IMR-90 (cell line): ENCODE data around the gene SUDS3. TPM values are rescaled to one million over a fixed set of nuclear protein-coding genes. Genes with fewer than 3 reads are reported as not detected.

ENCODE experiments used
- ATAC-seq: fragments of 200-7000 bp; cut with Tn5 transposase; 2 replicates; pipeline ENCODE4 v1.9.1; 2020; ENCODE audit warnings: low read depth, mild to moderate bottlenecking, moderate library complexity
- BruUV-seq: library from RNA; stranded (reverse); fragments of 400-500 nt; replicated peaks from 2 replicates; lab custom pipeline; 2021; lab: Mats Ljungman, UMichigan
- CTCF ChIA-PET: fragments of 300-600 bp; formaldehyde crosslinking; extraction: SDS; loops from one replicate; lab custom pipeline; 2021; ENCODE audit warnings: antibody characterized with exemption; lab: Yijun Ruan, JAX
- POLR2A ChIA-PET: fragments of 300-600 bp; sonication (Branson Sonifier 250); formaldehyde crosslinking; loops from one replicate; lab custom pipeline; 2022; ENCODE audit warnings: antibody characterized with exemption; ENCODE audit not compliant: unreplicated experiment; lab: Charles Lee
- DNase-seq: peaks from one replicate; pipeline ENCODE4 v3.0.0; 2013
- H2AFZ ChIP-seq: replicated peaks from 2 replicates; pipeline ENCODE3; 2013; ENCODE audit warnings: low read length, mild to moderate bottlenecking; ENCODE audit not compliant: poor library complexity
- H2AK5ac ChIP-seq: 2 replicates; pipeline ENCODE4 v1.6.1; 2013; ENCODE audit warnings: low read depth, low read length, inconsistent platforms
- H2AK9ac ChIP-seq: replicated peaks from 2 replicates; pipeline ENCODE3; 2013; ENCODE audit warnings: mild to moderate bottlenecking, low read depth, low read length, moderate library complexity; ENCODE audit not compliant: poor library complexity
- H2BK120ac ChIP-seq: 2 replicates; pipeline ENCODE4 v1.6.1; 2013; ENCODE audit warnings: low read depth, low read length, inconsistent platforms
- H2BK15ac ChIP-seq: 3 replicates; pipeline ENCODE4 v1.6.1; 2013; ENCODE audit warnings: low read depth, low read length, inconsistent platforms
- H2BK20ac ChIP-seq: 2 replicates; pipeline ENCODE4 v1.6.1; 2013; ENCODE audit warnings: low read depth, mild to moderate bottlenecking, inconsistent platforms, low read length, moderate library complexity
- H2BK5ac ChIP-seq: 2 replicates; pipeline ENCODE4 v1.6.1; 2013; ENCODE audit warnings: mild to moderate bottlenecking, low read depth, low read length, inconsistent platforms; ENCODE audit not compliant: poor library complexity, severe bottlenecking
- H3K14ac ChIP-seq: replicated peaks from 2 replicates; pipeline ENCODE4 v1.6.1; 2013; ENCODE audit warnings: low read depth, low read length, inconsistent platforms
- H3K18ac ChIP-seq: 2 replicates; pipeline ENCODE4 v1.6.1; 2013; ENCODE audit warnings: low read depth, low read length, control low read depth
- H3K23ac ChIP-seq: 2 replicates; pipeline ENCODE4 v1.6.1; 2013; ENCODE audit warnings: low read depth, low read length, inconsistent platforms
- H3K27ac ChIP-seq: 2 replicates; pipeline ENCODE4 v1.5.1; 2013; ENCODE audit warnings: mild to moderate bottlenecking, control low read depth, low read length; ENCODE audit not compliant: insufficient read depth
- H3K27me3 ChIP-seq: 2 replicates; pipeline ENCODE4 v1.6.1; 2013; ENCODE audit warnings: low read length; ENCODE audit not compliant: control insufficient read depth, insufficient read depth
- H3K36me3 ChIP-seq: 2 replicates; pipeline ENCODE4 v1.6.1; 2013; ENCODE audit warnings: low read length, mixed read lengths; ENCODE audit not compliant: control insufficient read depth, insufficient read depth
- H3K4ac ChIP-seq: 2 replicates; pipeline ENCODE4 v1.6.1; 2013; ENCODE audit warnings: low read depth, low read length, inconsistent platforms
- H3K4me1 ChIP-seq: 2 replicates; pipeline ENCODE4 v1.6.1; 2013; ENCODE audit warnings: low read length, mixed read lengths; ENCODE audit not compliant: control insufficient read depth, insufficient read depth
- H3K4me2 ChIP-seq: 2 replicates; pipeline ENCODE4 v1.6.1; 2013; ENCODE audit warnings: low read depth, mild to moderate bottlenecking, control low read depth, low read length, moderate library complexity
- H3K4me3 ChIP-seq: 2 replicates; pipeline ENCODE4 v1.5.1; 2013; ENCODE audit warnings: low read depth, mild to moderate bottlenecking, control low read depth, low read length, moderate library complexity; ENCODE audit not compliant: insufficient read depth
- H3K56ac ChIP-seq: 2 replicates; pipeline ENCODE4 v1.6.1; 2013; ENCODE audit warnings: low read length, inconsistent platforms; ENCODE audit not compliant: insufficient read depth; ENCODE audit errors: extremely low read depth
- H3K79me1 ChIP-seq, 2 experiments: 2 replicates each; pipeline ENCODE4 v1.6.1; 2013; ENCODE audit warnings: low read length in 2 of 2, inconsistent platforms in 1 of 2, low read depth in 1 of 2
- H3K9ac ChIP-seq: 2 replicates; pipeline ENCODE4 v1.6.1; 2013; ENCODE audit warnings: low read depth, low read length, control low read depth
- H3K9me1 ChIP-seq: 2 replicates; pipeline ENCODE4 v1.6.1; 2013; ENCODE audit warnings: low read length, inconsistent platforms; ENCODE audit not compliant: insufficient read depth
- H3K9me3 ChIP-seq: 2 replicates; pipeline ENCODE4 v1.6.1; 2013; ENCODE audit warnings: low read length; ENCODE audit not compliant: control insufficient read depth, insufficient read depth
- H4K20me1 ChIP-seq: 2 replicates; pipeline ENCODE4 v1.6.1; 2013; ENCODE audit warnings: low read length, inconsistent platforms; ENCODE audit not compliant: insufficient read depth
- H4K5ac ChIP-seq: 2 replicates; pipeline ENCODE4 v1.6.1; 2013; ENCODE audit warnings: mild to moderate bottlenecking, low read depth, low read length, control low read depth
- H4K8ac ChIP-seq, 2 experiments: 2 replicates each; pipeline ENCODE4 v1.6.1; 2013; ENCODE audit warnings: low read depth in 2 of 2, low read length in 2 of 2, control low read depth in 1 of 2, inconsistent platforms in 1 of 2
- H4K91ac ChIP-seq: 2 replicates; pipeline ENCODE4 v1.6.1; 2013; ENCODE audit warnings: low read depth, low read length, inconsistent platforms; ENCODE audit not compliant: insufficient read depth
- BHLHE40 ChIP-seq: fragments of 150-350 bp; IDR thresholded peaks from 2 replicates; pipeline ENCODE4 v1.6.1; 2016; ENCODE audit warnings: mild to moderate bottlenecking, low read depth, low read length
- CEBPB ChIP-seq: IDR thresholded peaks from 2 replicates; pipeline ENCODE4 v1.6.1; 2012; ENCODE audit warnings: low read depth, low read length, improper control_type of control experiment
- CHD1 ChIP-seq: IDR thresholded peaks from 2 replicates; pipeline ENCODE4 v1.6.1; 2012; ENCODE audit warnings: low read depth, low read length, improper control_type of control experiment
- FOS ChIP-seq: fragments of 150-350 bp; IDR thresholded peaks from 2 replicates; pipeline ENCODE4 v1.6.1; 2016; ENCODE audit warnings: low read depth, low read length
- MAFK ChIP-seq: IDR thresholded peaks from 2 replicates; pipeline ENCODE4 v1.6.1; 2012; ENCODE audit warnings: low read depth, low read length, improper control_type of control experiment
- MAZ ChIP-seq: IDR thresholded peaks from 2 replicates; pipeline ENCODE4 v1.6.1; 2012; ENCODE audit warnings: low read depth, mild to moderate bottlenecking, low read length, improper control_type of control experiment, moderate library complexity, borderline replicate concordance
- MXI1 ChIP-seq: IDR thresholded peaks from 2 replicates; pipeline ENCODE4 v1.6.1; 2012; ENCODE audit warnings: low read depth, mild to moderate bottlenecking, low read length, moderate library complexity, borderline replicate concordance
- NFE2L2 ChIP-seq: fragments of 150-350 bp; IDR thresholded peaks from 2 replicates; pipeline ENCODE4 v1.6.1; 2016; ENCODE audit warnings: low read depth, mild to moderate bottlenecking, low read length
- POLR2A ChIP-seq: IDR thresholded peaks from 2 replicates; pipeline ENCODE4 v1.6.1; 2012; ENCODE audit warnings: mild to moderate bottlenecking, low read depth, low read length
- RAD21 ChIP-seq: IDR thresholded peaks from 2 replicates; pipeline ENCODE4 v1.6.1; 2012; ENCODE audit warnings: low read length, improper control_type of control experiment
- RCOR1 ChIP-seq: IDR thresholded peaks from 2 replicates; pipeline ENCODE4 v1.6.1; 2012; ENCODE audit warnings: mild to moderate bottlenecking, low read length, improper control_type of control experiment; ENCODE audit not compliant: insufficient replicate concordance
- RFX5 ChIP-seq: IDR thresholded peaks from 2 replicates; pipeline ENCODE4 v1.8.0; 2012; ENCODE audit warnings: low read depth, mild to moderate bottlenecking, low read length, moderate library complexity
- SMC3 ChIP-seq: fragments of 150-350 bp; IDR thresholded peaks from 2 replicates; pipeline ENCODE4 v1.6.1; 2016; ENCODE audit warnings: low read depth, mild to moderate bottlenecking, antibody characterized with exemption, low read length, moderate library complexity
- WGBS, 2 experiments: methylation state at CpG; one replicate each; pipeline versions ENCODE4 v1.1.5 to v1.1.7; 2013; ENCODE audit warnings: missing lambda C conversion rate in 2 of 2; ENCODE audit not compliant: insufficient read length in 1 of 2; ENCODE audit errors: extremely low coverage in 2 of 2; 5-methylcytosine and 5-hydroxymethylcytosine counted together
- dilution Hi-C: fragments of 300-500 bp; cut with HindIII; formaldehyde crosslinking; loops from one replicate; pipeline ENCODE4 v1.14.3; 2018; ENCODE audit warnings: low sequenced_read_pairs; ENCODE audit not compliant: unreplicated experiment
- in situ Hi-C: fragments of 300-500 bp; cut with MboI; formaldehyde crosslinking; loops from 3 replicates; pipeline ENCODE4 v1.14.3; 2019; ENCODE audit warnings: low sequenced_read_pairs, inconsistent platforms, mixed read lengths
- intact Hi-C: fragments of 100-400 bp; cut with micrococcal nuclease; formaldehyde crosslinking; loops from 2 replicates; pipeline ENCODE4 v1.10.0; 2022
- polyA plus RNA-seq, 3 experiments: library from polyadenylated mRNA; depleted of rRNA; stranded (reverse); fragments of >200 nt; gene quantifications; 2 replicates each; pipeline ENCODE4 v1.2.3, GENCODE V29; 2012; ENCODE audit warnings: low replicate concordance in 1 of 3
- total RNA-seq: library from RNA; depleted of rRNA; stranded (reverse); fragments of >200 nt; gene quantifications from 2 replicates; pipeline ENCODE4 v1.2.3, GENCODE V29; 2012
- TF ChIP-seq, protein P1 (sequence below): conservative IDR thresholded peaks from 2 replicates; pipeline ENCODE4 v1.5.1; 2012; ENCODE audit warnings: mild to moderate bottlenecking, low read depth, low read length, improper control_type of control experiment
- TF ChIP-seq, protein P2 (sequence below): fragments of 150-350 bp; IDR thresholded peaks from 2 replicates; pipeline ENCODE4 v1.6.1; 2017; ENCODE audit warnings: mild to moderate bottlenecking, antibody characterized with exemption, low read length, low read depth
- TF ChIP-seq, protein P3 (sequence below): fragments of 150-350 bp; IDR thresholded peaks from 2 replicates; pipeline ENCODE4 v1.6.1; 2016; ENCODE audit warnings: low read depth, mild to moderate bottlenecking, low read length, moderate library complexity, borderline replicate concordance

SUDS3 gene
- total and polyA plus RNA-seq, 2 of the 4 experiments (the other 2 are of a cell fraction), result 13.4 to 13.8 TPM

DNA sequence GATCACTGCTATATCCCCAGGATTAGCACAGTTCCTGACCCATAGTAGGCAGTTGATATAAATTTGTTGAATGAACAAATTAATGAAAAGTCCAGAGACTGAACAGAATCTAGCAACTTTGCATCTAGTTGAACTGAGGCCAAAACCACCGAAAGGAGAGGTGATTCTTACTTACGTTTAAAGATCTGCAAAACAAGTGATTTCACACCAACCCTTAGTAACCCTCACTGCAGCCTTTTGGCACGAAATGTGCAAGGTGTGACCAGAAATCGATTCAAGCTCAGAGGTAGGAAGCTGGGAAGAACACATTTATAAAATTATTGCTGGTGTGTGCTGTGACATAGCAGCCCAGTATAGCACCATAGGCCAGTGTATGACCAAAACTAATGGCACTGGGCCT, 70.8 kb downstream of the SUDS3 start:
- H3K36me3 ChIP-seq, result no peaks in the 10 kb centered on the region
- BruUV-seq, result no TSS peak
- no peak overlapping the region for H3K14ac ChIP-seq
- no peak overlapping the region for H4K91ac ChIP-seq
- no peak overlapping the region for H3K4me3 ChIP-seq
- no peaks in the 10 kb centered on the region for H4K20me1 ChIP-seq
- H3K4me2 ChIP-seq, result no peak overlapping the region
- dilution Hi-C loops (no loop called here), intact Hi-C loops (no loop called here), in situ Hi-C loops (no loop called here)
- H3K27ac ChIP-seq, result no peak overlapping the region
- TF ChIP-seq MXI1 (no peak), SMC3 (no peak), CEBPB (no peak), BHLHE40 (no peak), RFX5 (no peak), FOS (no peak), NFE2L2 (no peak), CHD1 (no peak), MAZ (no peak), RAD21 (no peak), MAFK (no peak), POLR2A (no peak), RCOR1 (no peak)
- TF ChIP-seq, protein P1, sequence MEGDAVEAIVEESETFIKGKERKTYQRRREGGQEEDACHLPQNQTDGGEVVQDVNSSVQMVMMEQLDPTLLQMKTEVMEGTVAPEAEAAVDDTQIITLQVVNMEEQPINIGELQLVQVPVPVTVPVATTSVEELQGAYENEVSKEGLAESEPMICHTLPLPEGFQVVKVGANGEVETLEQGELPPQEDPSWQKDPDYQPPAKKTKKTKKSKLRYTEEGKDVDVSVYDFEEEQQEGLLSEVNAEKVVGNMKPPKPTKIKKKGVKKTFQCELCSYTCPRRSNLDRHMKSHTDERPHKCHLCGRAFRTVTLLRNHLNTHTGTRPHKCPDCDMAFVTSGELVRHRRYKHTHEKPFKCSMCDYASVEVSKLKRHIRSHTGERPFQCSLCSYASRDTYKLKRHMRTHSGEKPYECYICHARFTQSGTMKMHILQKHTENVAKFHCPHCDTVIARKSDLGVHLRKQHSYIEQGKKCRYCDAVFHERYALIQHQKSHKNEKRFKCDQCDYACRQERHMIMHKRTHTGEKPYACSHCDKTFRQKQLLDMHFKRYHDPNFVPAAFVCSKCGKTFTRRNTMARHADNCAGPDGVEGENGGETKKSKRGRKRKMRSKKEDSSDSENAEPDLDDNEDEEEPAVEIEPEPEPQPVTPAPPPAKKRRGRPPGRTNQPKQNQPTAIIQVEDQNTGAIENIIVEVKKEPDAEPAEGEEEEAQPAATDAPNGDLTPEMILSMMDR, result no peak
- TF ChIP-seq, protein P2, sequence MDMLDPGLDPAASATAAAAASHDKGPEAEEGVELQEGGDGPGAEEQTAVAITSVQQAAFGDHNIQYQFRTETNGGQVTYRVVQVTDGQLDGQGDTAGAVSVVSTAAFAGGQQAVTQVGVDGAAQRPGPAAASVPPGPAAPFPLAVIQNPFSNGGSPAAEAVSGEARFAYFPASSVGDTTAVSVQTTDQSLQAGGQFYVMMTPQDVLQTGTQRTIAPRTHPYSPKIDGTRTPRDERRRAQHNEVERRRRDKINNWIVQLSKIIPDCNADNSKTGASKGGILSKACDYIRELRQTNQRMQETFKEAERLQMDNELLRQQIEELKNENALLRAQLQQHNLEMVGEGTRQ, result no peak
- TF ChIP-seq, protein P3, sequence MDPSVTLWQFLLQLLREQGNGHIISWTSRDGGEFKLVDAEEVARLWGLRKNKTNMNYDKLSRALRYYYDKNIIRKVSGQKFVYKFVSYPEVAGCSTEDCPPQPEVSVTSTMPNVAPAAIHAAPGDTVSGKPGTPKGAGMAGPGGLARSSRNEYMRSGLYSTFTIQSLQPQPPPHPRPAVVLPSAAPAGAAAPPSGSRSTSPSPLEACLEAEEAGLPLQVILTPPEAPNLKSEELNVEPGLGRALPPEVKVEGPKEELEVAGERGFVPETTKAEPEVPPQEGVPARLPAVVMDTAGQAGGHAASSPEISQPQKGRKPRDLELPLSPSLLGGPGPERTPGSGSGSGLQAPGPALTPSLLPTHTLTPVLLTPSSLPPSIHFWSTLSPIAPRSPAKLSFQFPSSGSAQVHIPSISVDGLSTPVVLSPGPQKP, result no peak
- no peak overlapping the region for H4K8ac ChIP-seq
- H2BK15ac ChIP-seq, result no peak overlapping the region
- H3K9me1 ChIP-seq, result no peaks in the 10 kb centered on the region
- no peak overlapping the region for H2BK5ac ChIP-seq
- H3K4me1 ChIP-seq, result no peaks in the 10 kb centered on the region
- ChIA-PET CTCF (no interaction called here), POLR2A (no interaction called here)
- H3K4ac ChIP-seq, result no peak overlapping the region
- H3K23ac ChIP-seq, result no peak overlapping the region
- WGBS, 2 experiments, result no CpG with 5 or more reads among the region's 4 CpGs
- no peak overlapping the region for H2AFZ ChIP-seq
- no peak overlapping the region for H3K9ac ChIP-seq
- no peak for ATAC-seq
- no peaks in the 10 kb centered on the region for H3K79me1 ChIP-seq
- H2BK20ac ChIP-seq, result no peak overlapping the region
- no peak for DNase-seq
- H2BK120ac ChIP-seq, result no peak overlapping the region
- no peak overlapping the region for H4K5ac ChIP-seq
- no peaks in the 10 kb centered on the region for H3K27me3 ChIP-seq
- no peak overlapping the region for H2AK5ac ChIP-seq
- H3K56ac ChIP-seq, result no peak overlapping the region
- H3K18ac ChIP-seq, result no peak overlapping the region
- no peaks in the 10 kb centered on the region for H3K9me3 ChIP-seq
- H2AK9ac ChIP-seq, result no peak overlapping the region
